IPS-20b (cell line): ENCODE data around the gene TNIP1.

ENCODE experiments used
- H3K27ac ChIP-seq: one replicate; pipeline ENCODE4 v1.5.1; 2013; ENCODE audit warnings: low read length
- H3K27me3 ChIP-seq: 2 replicates; pipeline ENCODE4 v1.6.1; 2013; ENCODE audit warnings: mild to moderate bottlenecking, low read length, inconsistent platforms; ENCODE audit not compliant: insufficient read depth
- H3K36me3 ChIP-seq: 2 replicates; pipeline ENCODE4 v1.6.1; 2013; ENCODE audit warnings: low read depth, mild to moderate bottlenecking, inconsistent platforms, low read length, moderate library complexity; ENCODE audit not compliant: insufficient read depth
- H3K4me1 ChIP-seq: 2 replicates; pipeline ENCODE4 v1.6.1; 2013; ENCODE audit warnings: mild to moderate bottlenecking, control low read depth, inconsistent platforms, low read length, moderate library complexity; ENCODE audit not compliant: insufficient read depth
- H3K4me3 ChIP-seq: 2 replicates; pipeline ENCODE4 v1.5.1; 2013; ENCODE audit warnings: mild to moderate bottlenecking, low read length, inconsistent platforms
- H3K9ac ChIP-seq: 2 replicates; pipeline ENCODE4 v1.6.1; 2013; ENCODE audit warnings: low read depth, mild to moderate bottlenecking, inconsistent platforms, low read length, moderate library complexity
- H3K9me3 ChIP-seq: 2 replicates; pipeline ENCODE4 v1.6.1; 2013; ENCODE audit warnings: mild to moderate bottlenecking, low read depth, low read length, inconsistent platforms; ENCODE audit not compliant: insufficient read depth

The TNIP1 gene

DNA sequence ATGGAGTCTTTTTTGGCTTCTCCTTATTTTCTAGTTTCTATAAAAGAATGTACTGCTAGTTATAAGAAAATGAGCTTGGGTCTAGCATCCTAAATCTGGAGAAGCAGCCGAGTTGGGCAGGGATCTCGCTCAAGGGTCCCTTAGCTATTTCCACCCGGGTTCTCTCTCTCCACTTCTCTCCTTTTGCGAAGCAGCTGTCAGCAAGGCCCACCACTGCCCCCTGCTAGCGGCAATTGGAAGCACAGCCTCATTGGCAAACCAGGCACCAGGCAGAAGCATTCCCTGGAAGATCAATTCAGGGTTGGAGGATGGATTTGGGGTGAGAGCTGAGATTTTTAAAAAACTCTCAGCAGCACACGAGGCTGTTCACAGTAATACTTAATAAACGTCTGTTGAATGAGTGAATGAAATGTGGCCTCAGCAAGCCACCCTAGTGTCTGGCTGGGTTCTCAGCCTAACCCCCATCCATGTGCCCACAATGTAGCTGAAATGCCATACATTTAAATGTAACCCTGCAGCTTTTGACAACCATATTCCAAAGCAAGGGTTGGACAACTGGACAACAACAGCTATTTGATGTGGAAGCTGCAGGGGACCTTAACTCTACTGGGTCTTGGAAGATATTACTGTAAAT, 34.6 kb upstream of the TNIP1 start:
- H3K27me3 ChIP-seq = no peaks in the 10 kb centered on the region
- no peak overlapping the region for H3K4me3 ChIP-seq
- H3K4me1 ChIP-seq = no peaks in the 10 kb centered on the region
- peaks cover 28% of the 10 kb centered on the region for H3K36me3 ChIP-seq
- H3K27ac ChIP-seq = no peak overlapping the region
- no peak overlapping the region for H3K9ac ChIP-seq
- no peaks in the 10 kb centered on the region for H3K9me3 ChIP-seq

- H3K36me3 ChIP-seq = peaks cover 31% of the 10 kb centered on the region
- no peaks in the 10 kb centered on the region for H3K9me3 ChIP-seq
- H3K9ac ChIP-seq = no peak overlapping the region
- no peaks in the 10 kb centered on the region for H3K27me3 ChIP-seq
- no peak overlapping the region for H3K27ac ChIP-seq
- no peaks in the 10 kb centered on the region for H3K4me1 ChIP-seq
- H3K4me3 ChIP-seq = no peak overlapping the region
Observed at GRCh38 chr5:151113651-151114050, 32.8 kb upstream of the TNIP1 start.

GRCh38 chr5:151110992-151111391, 30.2 kb upstream of the TNIP1 start:
- H3K4me1 ChIP-seq = no peaks in the 10 kb centered on the region
- no peak overlapping the region for H3K27ac ChIP-seq
- H3K4me3 ChIP-seq = no peak overlapping the region
- no peak overlapping the region for H3K9ac ChIP-seq
- H3K9me3 ChIP-seq = no peaks in the 10 kb centered on the region
- H3K36me3 ChIP-seq = peaks cover 42% of the 10 kb centered on the region
- H3K27me3 ChIP-seq = no peaks in the 10 kb centered on the region

- Histone ChIP-seq H3K9ac (no peak overlapping the region), H3K4me1 (no peaks in the 10 kb centered on the region), H3K9me3 (no peaks in the 10 kb centered on the region), H3K27ac (no peak overlapping the region), H3K4me3 (no peak overlapping the region), H3K27me3 (no peaks in the 10 kb centered on the region), H3K36me3 (peaks cover 45% of the 10 kb centered on the region)
Observed at GRCh38 chr5:151110122-151110681, 29.4 kb upstream of the TNIP1 start.

GRCh38 chr5:151108566-151108965, 27.7 kb upstream of the TNIP1 start:
- H3K9ac ChIP-seq = no peak overlapping the region
- no peak overlapping the region for H3K27ac ChIP-seq
- H3K9me3 ChIP-seq = no peaks in the 10 kb centered on the region
- H3K4me3 ChIP-seq = no peak overlapping the region
- H3K36me3 ChIP-seq = peaks cover 51% of the 10 kb centered on the region
- no peaks in the 10 kb centered on the region for H3K27me3 ChIP-seq
- H3K4me1 ChIP-seq = no peaks in the 10 kb centered on the region

GRCh38 chr5:151107738-151108520, 27.1 kb upstream of the TNIP1 start:
- no peak overlapping the region for H3K9ac ChIP-seq
- no peaks in the 10 kb centered on the region for H3K4me1 ChIP-seq
- H3K36me3 ChIP-seq = peaks cover 50% of the 10 kb centered on the region
- no peaks in the 10 kb centered on the region for H3K27me3 ChIP-seq
- no peak overlapping the region for H3K27ac ChIP-seq
- H3K4me3 ChIP-seq = no peak overlapping the region
- H3K9me3 ChIP-seq = no peaks in the 10 kb centered on the region

DNA sequence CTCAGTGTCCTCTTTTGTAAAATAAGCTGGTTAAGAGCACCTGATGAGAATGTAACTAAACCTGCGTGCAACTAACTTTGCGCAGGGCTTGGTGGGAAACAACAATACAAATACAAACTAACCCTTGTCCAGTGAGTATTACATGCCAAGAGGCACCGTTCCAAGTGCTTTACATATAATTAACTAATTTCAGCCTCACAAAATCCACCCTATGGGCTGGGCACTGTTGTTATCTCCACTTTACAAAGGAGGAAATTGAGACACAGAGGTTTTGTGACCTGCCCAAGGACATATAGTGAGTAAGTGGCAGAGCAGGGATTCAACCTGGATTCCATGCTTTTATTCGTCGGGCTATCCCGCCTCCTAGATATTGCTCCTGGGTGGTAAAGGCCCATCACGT, 26.2 kb upstream of the TNIP1 start:
- no peak overlapping the region for H3K9ac ChIP-seq
- H3K27ac ChIP-seq = no peak overlapping the region
- no peak overlapping the region for H3K4me3 ChIP-seq
- H3K9me3 ChIP-seq = no peaks in the 10 kb centered on the region
- H3K4me1 ChIP-seq = no peaks in the 10 kb centered on the region
- peaks cover 53% of the 10 kb centered on the region for H3K36me3 ChIP-seq
- H3K27me3 ChIP-seq = no peaks in the 10 kb centered on the region

DNA sequence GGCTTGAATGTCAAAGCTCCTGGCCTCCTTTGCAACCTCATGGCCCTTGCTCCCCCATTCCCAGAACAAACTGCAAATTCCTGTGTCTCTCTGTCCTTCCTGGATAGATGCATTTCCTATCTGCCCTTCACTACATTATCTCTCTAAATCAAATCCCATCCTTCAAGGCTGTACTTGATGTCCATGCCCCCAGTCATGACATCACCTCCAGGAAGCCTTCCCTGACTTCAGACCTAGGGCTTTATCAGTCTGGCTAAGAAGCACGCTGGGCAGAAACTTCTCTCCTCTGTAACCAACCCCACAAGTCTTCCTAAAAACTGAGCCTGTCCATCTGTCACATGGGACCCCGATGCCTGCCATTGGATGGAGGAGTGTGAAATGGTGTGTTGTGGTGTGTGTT, 25.7 kb upstream of the TNIP1 start:
- H3K36me3 ChIP-seq = peaks cover 59% of the 10 kb centered on the region
- H3K27ac ChIP-seq = no peak overlapping the region

DNA sequence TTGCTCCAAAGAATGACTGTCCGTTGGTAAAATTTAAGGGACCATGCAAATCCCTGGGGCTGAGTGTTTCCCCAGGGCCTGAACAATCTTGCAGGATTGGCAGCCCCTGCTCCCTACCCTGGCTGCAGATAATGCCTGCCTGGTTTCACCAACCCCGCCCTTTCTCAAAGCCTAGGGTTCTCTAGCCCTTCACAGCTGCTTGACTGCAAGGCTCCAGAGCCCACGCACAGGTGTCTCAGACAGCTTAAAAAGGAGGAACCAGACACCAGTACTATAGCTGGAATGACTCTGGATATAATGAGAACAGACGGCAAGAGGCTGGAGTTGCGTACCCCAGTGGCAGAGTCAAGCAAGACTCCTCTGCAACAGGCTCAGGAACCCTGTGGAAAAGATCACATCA, 25.2 kb upstream of the TNIP1 start:
- H3K9ac ChIP-seq = no peak overlapping the region
- H3K4me1 ChIP-seq = no peaks in the 10 kb centered on the region
- no peak overlapping the region for H3K27ac ChIP-seq
- no peaks in the 10 kb centered on the region for H3K9me3 ChIP-seq
- H3K4me3 ChIP-seq = no peak overlapping the region
- peaks cover 59% of the 10 kb centered on the region for H3K36me3 ChIP-seq
- H3K27me3 ChIP-seq = no peaks in the 10 kb centered on the region

More for the DNA sequence above, 25.7 kb upstream of the TNIP1 start:
- Histone ChIP-seq H3K9ac (no peak overlapping the region), H3K4me1 (no peaks in the 10 kb centered on the region), H3K27me3 (no peaks in the 10 kb centered on the region), H3K9me3 (no peaks in the 10 kb centered on the region), H3K4me3 (no peak overlapping the region)

DNA sequence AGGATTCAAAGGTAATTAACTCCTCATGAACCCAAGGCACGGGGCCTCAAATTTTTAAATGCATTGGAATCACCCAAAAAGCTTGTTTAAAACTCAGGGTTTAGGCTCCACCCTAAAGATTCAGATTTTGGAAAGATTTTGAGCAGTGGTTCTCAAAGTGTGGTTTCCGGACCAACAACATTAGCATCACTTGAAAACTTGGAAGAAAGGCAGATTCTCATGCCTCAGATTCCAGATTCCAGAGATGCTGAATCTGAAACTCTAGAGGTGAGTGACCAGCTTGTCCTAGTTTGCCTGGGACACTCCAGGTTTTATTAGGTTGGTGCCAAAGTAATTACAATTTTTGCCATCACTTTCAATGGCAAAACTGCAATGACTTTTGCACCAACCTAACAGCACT, 24.7 kb upstream of the TNIP1 start:
- Histone ChIP-seq H3K4me3 (no peak overlapping the region), H3K27ac (no peak overlapping the region), H3K9ac (no peak overlapping the region), H3K27me3 (no peaks in the 10 kb centered on the region), H3K36me3 (peaks cover 57% of the 10 kb centered on the region), H3K9me3 (no peaks in the 10 kb centered on the region), H3K4me1 (no peaks in the 10 kb centered on the region)

DNA sequence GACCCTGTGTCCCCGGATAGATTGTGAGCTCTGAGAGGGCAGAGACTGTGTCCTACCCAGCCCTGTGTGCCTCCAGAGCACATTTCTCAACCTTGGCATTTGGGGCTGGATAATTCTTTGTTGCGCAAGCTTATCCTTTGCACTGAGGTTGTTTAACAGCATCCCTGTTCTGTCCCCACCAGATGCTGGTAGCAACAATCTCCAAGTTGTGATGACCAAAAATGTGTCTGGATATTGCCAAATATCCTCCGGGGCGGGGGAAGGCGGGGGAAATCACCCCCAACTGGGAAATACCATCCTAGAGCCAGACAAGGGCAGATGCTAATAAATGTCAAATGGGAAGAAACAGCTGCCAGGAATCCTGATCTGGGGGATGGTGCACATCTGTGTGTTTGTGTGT, 24.0 kb upstream of the TNIP1 start:
- Histone ChIP-seq H3K9ac (no peak overlapping the region), H3K36me3 (peaks cover 53% of the 10 kb centered on the region), H3K4me1 (no peaks in the 10 kb centered on the region)

DNA sequence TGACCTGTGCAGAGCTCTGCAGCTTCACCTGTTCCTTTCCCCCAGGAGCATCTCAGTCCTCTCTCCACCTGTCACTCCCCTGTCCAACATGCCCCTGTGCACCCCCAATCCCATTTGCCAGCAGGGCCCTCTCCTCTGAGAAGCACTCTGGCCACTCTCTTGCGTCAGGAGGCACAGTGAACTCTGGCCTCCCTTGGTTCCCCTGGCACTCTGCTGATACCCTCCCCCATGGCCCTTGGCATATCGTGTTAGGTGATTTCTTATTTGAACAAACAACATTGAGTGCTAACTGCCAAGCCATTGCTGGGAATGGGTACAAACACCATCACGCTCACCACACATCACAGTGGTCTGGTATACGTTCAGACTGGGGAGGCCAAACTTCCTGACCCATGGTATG, 20.9 kb upstream of the TNIP1 start:
- Histone ChIP-seq H3K36me3 (peaks cover 30% of the 10 kb centered on the region), H3K4me3 (no peak overlapping the region), H3K9me3 (no peaks in the 10 kb centered on the region), H3K27me3 (no peaks in the 10 kb centered on the region), H3K4me1 (no peaks in the 10 kb centered on the region), H3K9ac (no peak overlapping the region), H3K27ac (no peak overlapping the region)

More for the DNA sequence above, 24.0 kb upstream of the TNIP1 start:
- H3K27me3 ChIP-seq = no peaks in the 10 kb centered on the region
- no peak overlapping the region for H3K4me3 ChIP-seq
- H3K27ac ChIP-seq = no peak overlapping the region
- no peaks in the 10 kb centered on the region for H3K9me3 ChIP-seq
